ENCODE data around the gene RAI1. TPM values are rescaled to one million over a fixed set of nuclear protein-coding genes. Genes with fewer than 3 reads are reported as not detected.

The RAI1 gene
- total and polyA plus RNA-seq, 10 of the 15 experiments (the other 5 are each of a cell fraction or from before 2014, with no cell fraction given), result 0.66 to 37.7 (median 6.0) TPM

GRCh38 chr17:17783825-17784656, 102.8 kb downstream of the RAI1 start (continued):
- TF ChIP-seq EED (IDR thresholded peaks at IDR 0.05; ENCODE audit: low read depth), result peak; percentile 50
- peak; percentile 46; the same call in 1 of the 2 replicates for TF ChIP-seq HDGF (IDR thresholded peaks at IDR 0.05)
- TF ChIP-seq PML (IDR thresholded peaks at IDR 0.05; ENCODE audit: low read length), result no peak
- peak; percentile 59; the same call in 1 of the 2 replicates for TF ChIP-seq NBN (IDR thresholded peaks at IDR 0.05)
- no peak for TF ChIP-seq NR2C2 (IDR thresholded peaks at IDR 0.05; ENCODE audit: borderline replicate concordance, control insufficient read depth, insufficient read length, low read depth)
- no peak for TF ChIP-seq MYC (IDR thresholded peaks at IDR 0.05; ENCODE audit: insufficient read depth, insufficient read length, insufficient replicate concordance, low read length, severe bottlenecking)
- TF ChIP-seq CREM (IDR thresholded peaks at IDR 0.05; ENCODE audit: low read depth), result no peak
- TF ChIP-seq ZNF217 (IDR thresholded peaks at IDR 0.05), result no peak
- TF ChIP-seq SMARCA5 (IDR thresholded peaks at IDR 0.05), result no peak
- TF ChIP-seq ATF3 (IDR thresholded peaks at IDR 0.05; ENCODE audit: borderline replicate concordance, extremely low read depth, low read depth, low read length), result no peak
- TF ChIP-seq TCF12 (IDR thresholded peaks at IDR 0.05; ENCODE audit: low read depth, low read length), result 0 out of 2 replicates have a peak, but pooled peaks have one; percentile 28
- no peak for TF ChIP-seq FOXM1 (IDR thresholded peaks at IDR 0.05; ENCODE audit: low read depth, low read length)
- TF ChIP-seq POU2F2 (IDR thresholded peaks at IDR 0.05; ENCODE audit: borderline replicate concordance, low read depth, low read length), result no peak
- TF ChIP-seq MLLT1 (IDR thresholded peaks at IDR 0.05), result no peak
- TF ChIP-seq BCLAF1 (IDR thresholded peaks at IDR 0.05), result no peak
- no peak for TF ChIP-seq SUZ12 (IDR thresholded peaks at IDR 0.05; ENCODE audit: unreplicated experiment)
- TF ChIP-seq TCF3 (IDR thresholded peaks at IDR 0.05; ENCODE audit: borderline replicate concordance, insufficient read depth, low read depth, low read length), result no peak
- no peak for TF ChIP-seq MXI1 (IDR thresholded peaks at IDR 0.05; ENCODE audit: low read depth, low read length)
- no peak for TF ChIP-seq MEF2A (IDR thresholded peaks at IDR 0.05; ENCODE audit: insufficient read depth, low read depth, low read length)
- TF ChIP-seq RB1 (IDR thresholded peaks at IDR 0.05; ENCODE audit: borderline replicate concordance), result no peak
- TF ChIP-seq SREBF1 (IDR thresholded peaks at IDR 0.05; ENCODE audit: low read length), result no peak
- peak; percentile 77 for TF ChIP-seq SMAD1 (IDR thresholded peaks at IDR 0.05; ENCODE audit: low read depth, partially characterized antibody)
- TF ChIP-seq EGR1 (IDR thresholded peaks at IDR 0.05; ENCODE audit: borderline replicate concordance in 1 of 2, low read depth in 2 of 2, low read length in 2 of 2), result no peak
- no peak for TF ChIP-seq TBL1XR1 (IDR thresholded peaks at IDR 0.05; ENCODE audit: low read depth, low read length)
- no peak for TF ChIP-seq ETV6 (conservative IDR thresholded peaks at IDR 0.05 in 1 of 2, IDR thresholded peaks at IDR 0.05 in 1 of 2; ENCODE audit: borderline replicate concordance in 1 of 2, low read depth in 1 of 2)
- no peak for TF ChIP-seq NFXL1 (IDR thresholded peaks at IDR 0.05; ENCODE audit: borderline replicate concordance)
